GM19043 (cell line): Measurements from ENCODE around the gene SPAAR.
"Not testable (repeated sequence)": the region's sequence is repeated elsewhere in the genome, so short reads cannot be mapped to it uniquely, and the experiment has no call there.

Source experiments
- ATAC-seq: cut with Tn5 transposase; IDR thresholded peaks from one replicate; pipeline ENCODE4 v1.9.1; 2021; ENCODE audit warnings: low read depth; ENCODE audit not compliant: unreplicated experiment

SPAAR gene

DNA sequence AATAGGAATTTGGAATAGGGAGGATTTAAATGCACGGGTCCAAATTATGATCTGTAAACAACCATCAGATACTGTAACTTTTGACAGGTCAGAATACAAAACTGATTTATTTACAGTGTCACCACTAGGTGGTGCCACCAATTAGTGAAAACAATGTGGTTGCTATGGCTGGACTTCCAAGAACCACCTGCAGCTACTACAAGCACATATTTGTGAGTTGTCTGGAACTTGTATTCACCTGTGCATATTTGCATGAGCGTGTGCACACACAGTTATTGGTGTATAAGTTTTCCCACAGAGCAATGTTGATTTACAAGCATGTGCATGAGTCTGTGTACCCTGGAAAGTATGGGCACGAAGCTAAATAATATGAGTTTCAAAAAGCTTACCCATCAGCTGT lies 6.2 kb upstream of the SPAAR start:
- ATAC-seq = no peak

DNA sequence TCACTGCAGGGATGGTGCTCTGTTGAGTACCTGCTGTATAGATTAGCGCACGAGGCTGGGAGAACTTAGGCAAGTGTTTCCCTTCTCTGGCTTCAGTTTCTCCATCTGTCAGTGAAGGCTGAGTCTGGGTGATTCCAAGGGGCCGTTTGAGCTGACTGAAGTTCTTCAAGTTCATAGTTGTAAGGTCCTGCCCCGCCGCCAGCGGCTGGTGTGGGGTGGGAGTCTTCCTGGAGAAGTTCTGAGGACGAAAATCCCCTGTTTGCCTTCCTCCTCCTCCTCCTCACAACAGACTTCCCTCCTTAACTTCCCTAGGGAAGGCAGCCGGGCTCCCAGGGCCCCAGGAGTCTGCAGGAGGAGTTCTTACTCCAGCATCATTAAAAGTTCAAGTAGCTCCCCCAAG lies 5.0 kb upstream of the SPAAR start:
- no peak for ATAC-seq

DNA sequence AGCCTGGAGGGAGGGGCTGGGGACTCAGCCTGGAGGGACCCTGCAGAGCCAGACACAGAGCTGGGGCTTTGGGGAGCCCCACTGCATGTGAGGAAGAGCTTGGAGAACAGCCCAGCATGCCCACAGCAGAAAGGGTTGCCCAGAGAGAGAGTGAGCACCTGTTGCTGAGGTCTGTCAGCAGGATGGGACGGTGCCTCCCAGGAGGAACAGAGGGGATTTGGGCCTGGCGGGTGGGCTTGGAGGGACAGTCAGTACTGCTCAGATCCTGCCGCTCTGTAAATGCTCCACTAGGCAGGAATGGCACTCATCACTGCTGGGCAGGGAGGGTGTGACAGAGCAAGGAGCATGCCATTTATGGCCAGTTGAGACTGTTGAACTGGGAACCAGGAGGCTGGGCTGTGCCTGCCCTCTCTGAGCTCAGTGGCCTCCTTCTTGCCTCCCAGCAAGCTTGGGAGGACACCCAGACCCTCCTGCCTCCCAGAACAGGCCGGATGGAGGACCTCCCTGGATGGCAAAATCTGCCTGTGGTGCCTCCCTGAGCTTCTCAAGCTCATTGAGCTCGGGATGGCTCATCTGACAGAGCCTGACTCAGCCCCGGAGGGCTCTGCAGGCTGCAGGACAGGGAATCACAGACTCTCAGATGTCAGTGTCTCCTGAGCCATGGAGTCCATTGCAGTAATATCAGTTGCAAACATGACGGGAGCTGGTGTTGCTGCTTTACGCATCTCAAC lies 4.1 kb upstream of the SPAAR start:
- no peak for ATAC-seq

- no peak for ATAC-seq
Measured at GRCh38 chr9:35905912-35906679, 3.2 kb upstream of the SPAAR start, which contains the start of gene HRCT1. Gene HRCT1, plus strand, starts transcription at chr9:35906202. Its CDS starts 86 bp downstream, at chr9:35906288.

- ATAC-seq = no peak
Measured at GRCh38 chr9:35906923-35907699, 2.2 kb upstream of the SPAAR start.

DNA sequence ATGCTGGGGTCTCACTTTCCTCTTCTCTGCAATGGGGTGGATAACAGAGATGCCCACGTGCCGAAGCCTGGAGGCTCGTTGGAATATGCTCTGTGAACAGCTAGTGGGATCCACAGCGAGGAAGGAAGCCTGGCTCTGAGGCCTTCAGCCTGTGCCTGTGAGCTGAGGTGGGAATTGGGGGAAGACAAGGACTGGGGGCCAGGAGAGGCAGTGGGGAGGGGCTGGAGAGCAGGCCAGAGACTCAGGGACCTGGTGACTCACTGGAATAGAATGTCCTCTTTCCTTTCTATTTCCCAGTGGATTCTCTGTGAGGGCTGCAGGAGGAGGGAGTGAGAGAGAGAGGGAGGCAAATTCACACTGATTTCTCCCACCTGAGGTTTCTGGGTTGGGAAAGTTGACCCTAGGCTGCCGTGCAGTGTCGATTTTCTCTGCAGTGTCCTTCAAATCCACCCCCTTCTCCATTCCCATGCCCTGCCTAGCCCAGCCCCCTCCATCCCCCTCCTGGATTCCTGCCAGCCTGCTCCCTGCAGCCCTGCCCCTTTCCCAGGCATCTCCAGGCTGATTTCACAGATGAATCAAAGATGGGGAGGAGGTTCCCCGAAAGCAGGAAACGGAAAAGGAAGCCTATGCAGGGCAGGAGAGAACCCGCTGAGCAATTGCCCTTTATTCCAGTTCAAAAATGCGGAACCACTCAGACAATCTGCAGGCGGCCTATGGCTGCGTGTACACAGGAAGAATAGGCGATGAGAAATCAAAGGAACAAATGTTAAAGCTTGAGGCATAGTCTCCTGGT lies 1.4 kb upstream of the SPAAR start:
- ATAC-seq = no peak

DNA sequence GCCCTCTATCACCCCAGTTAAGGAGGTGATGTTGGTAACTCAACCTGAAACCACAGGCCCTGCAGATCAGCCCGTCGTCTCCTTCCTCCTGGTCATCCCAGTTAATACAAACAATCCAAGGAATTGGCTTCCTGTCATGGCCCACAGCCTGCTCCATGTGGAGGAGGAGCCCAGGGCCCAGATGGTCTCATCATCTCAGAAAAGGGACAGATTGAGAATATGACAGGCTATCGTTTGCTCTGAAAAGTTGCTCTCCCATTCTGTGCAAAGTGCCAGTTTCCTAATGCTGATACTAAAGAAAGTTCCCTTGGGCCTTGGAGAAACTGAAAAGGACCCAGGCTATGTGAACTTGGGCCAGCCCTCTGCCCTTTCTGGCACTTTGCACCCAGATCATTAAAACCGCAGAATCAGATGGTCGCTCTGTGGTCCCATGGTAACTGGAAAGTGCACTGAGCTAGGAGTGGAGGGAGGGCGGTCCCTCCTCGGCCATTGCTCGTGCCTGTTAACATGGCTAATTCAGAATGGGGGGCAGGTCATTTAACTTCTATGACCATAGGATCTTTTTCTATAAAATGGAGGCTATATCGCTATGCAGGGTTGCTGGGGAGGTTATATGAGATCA lies 675 bp upstream of the SPAAR start:
- no peak for ATAC-seq

DNA sequence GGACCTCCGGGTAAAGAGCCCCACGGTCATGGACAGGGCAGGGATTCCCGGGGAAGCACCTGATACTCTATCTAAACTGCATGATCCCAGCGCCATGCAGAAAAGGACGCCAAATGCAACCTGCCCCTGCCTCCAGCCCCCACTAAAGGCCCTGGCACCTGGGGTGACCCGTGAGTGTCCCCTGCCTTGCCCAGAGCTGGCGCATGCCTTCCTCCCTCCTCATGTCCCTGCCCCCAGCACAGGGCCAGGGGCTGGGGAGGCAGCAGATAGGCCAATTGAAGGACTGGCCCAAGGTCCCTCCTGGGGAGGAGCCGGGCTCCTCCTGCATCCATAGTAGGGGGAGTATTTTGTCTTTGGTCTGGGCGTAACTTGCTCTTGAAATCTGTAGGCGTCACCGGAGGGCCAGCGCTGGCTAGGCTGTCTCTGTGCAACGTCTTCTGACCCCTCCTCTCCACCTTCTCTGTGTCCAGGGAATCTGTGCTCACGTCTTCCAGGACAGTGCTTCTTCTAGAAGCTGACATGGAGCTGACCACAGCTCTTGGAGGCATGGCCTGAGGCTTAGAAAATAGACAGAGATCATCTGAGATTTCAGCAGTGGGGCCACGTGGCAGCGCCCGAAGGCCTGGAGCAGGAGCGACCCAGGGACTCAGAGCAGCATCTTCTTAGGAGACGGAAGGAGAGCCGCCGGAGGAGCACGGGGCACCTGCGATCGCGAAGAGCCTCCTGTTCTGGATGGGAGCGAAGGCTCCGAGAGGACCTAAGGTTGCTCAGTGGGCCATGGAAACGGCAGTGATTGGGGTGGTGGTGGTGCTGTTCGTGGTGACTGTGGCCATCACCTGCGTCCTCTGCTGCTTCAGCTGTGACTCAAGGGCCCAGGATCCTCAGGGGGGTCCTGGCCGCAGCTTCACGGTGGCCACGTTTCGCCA lies 660 bp downstream of the SPAAR start:
- ATAC-seq = no peak

- no peak for ATAC-seq
Measured at GRCh38 chr9:35910613-35911359, 1.5 kb downstream of the SPAAR start.

- no peak for ATAC-seq
Measured at GRCh38 chr9:35911690-35912089, 2.4 kb downstream of the SPAAR start.

- no peak for ATAC-seq
Measured at GRCh38 chr9:35912791-35913400, 3.6 kb downstream of the SPAAR start.

DNA sequence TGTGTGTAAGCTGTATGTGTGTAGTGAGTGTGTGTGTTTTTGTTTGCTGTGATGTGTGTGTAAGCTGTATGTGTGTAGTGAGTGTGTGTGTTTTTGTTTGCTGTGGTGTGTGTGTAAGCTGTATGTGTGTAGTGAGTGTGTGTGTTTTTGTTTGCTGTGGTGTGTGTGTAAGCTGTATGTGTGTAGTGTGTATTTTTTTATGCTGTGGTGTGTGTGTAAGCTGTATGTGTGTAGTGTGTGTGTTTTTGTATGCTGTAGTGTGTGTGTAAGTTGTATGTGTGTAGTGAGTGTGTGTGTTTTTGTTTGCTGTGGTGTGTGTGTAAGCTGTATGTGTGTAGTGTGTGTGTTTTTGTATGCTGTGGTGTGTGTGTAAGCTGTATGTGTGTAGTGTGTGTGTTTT lies 4.1 kb downstream of the SPAAR start:
- not testable (repeated sequence) for ATAC-seq

GRCh38 chr9:35914301-35914807 lies 5.1 kb downstream of the SPAAR start:
- ATAC-seq = no peak

DNA sequence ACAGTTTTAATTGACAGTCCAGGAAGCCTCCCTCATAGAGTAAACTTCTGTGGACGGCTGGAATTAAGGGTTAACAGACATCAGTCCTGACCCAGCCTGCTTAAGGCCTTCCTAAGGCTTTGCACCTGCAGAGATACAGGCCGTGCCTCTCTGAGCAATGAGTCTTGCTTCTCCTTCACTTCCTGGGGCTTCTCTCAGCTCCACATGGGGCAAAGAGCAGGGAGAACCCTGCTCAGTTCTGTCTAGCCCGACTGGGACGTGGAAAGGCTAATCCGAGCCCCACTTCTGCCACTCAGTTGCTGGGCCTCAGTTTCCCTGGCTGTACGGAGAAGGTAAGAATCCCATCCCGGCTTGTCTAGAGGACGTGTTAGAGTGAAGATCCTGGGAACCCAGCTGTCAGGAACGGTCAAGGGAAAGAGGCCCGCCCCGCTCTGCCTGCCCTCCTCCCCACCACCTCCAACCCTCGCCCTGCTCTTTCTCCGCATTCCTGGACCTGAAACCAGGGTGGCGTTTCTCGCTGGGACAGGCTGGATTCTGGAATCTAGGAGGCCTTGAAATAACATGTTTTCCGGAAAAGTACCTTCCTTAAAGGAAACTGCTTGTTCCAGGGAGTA lies 6.5 kb downstream of the SPAAR start:
- no peak for ATAC-seq

DNA sequence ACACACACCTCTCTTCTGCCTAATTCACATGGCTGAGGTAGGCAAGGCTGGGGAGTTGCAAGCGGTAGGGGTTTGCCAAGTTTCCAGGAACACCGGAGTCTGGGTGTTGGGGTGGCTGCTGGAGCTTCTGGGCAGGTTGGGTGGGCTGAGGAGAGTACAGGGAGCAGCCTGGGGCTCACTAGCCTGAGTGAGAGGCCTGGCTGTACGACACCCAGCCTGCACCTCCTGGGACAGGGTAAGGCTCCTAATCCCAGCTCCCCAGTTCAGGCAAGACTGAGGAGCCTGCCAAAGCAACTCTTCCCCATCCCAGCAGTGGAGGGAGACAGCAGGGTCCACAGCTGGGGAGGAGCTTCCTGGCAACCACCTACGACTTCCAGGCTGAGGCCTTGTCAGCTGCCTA lies 8.0 kb downstream of the SPAAR start:
- ATAC-seq = no peak

DNA sequence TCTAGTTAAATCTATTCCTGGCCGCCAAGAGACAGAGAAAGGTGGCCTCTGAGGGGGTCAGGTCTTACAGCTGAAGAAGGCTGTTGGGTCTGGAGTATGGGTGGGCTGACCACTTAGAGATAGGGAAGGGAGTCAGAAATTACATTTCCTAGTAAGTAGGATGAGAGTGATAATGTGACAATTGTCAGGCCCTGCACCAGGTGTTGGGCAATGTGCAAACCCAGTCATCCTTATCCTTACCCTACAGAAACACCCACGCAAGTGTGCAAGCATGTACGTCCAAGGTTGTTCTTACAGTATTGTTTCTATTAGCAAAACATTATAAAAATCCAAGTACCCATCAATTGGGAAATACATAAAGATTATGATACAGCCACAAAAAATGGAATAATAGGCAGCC lies 9.5 kb downstream of the SPAAR start:
- no peak for ATAC-seq
